ENCODE measurements around the gene FLNC. TPM values are rescaled to one million over a fixed set of nuclear protein-coding genes. Genes with fewer than 3 reads are reported as not detected.

The FLNC gene
- total and polyA plus RNA-seq, 2 of the 13 experiments (the other 11 are each of a cell fraction or from before 2014, with no cell fraction given): 0.02 TPM; not detected in 1

GRCh38 chr7:128903621-128904361, 73.6 kb downstream of the FLNC start:
- peaks cover 8% of the 10 kb centered on the region for H3K9me3 ChIP-seq (ENCODE audit: low read length)
- H2AFZ ChIP-seq (ENCODE audit: low read length): no peak overlapping the region
- H3K9ac ChIP-seq (ENCODE audit: insufficient read depth, low read depth, low read length): no peak overlapping the region
- WGBS (ENCODE audit: low lambda C conversion rate): 9% methylated on average over 4 of the region's 14 CpGs
- H3K4me3 ChIP-seq (replicated peaks in 1 of 3; ENCODE audit: insufficient read depth in 1 of 3, low read depth in 2 of 3, low read length in 3 of 3): no peak overlapping the region
- no peak overlapping the region for H3K27ac ChIP-seq (ENCODE audit: extremely low read length, insufficient read depth, low read length)
- H4K20me1 ChIP-seq (ENCODE audit: insufficient read depth, low read length): no peaks in the 10 kb centered on the region
- peaks cover 0 to 11% of the 10 kb centered on the region in 2 experiments; a peak in 2 of 5 replicates for H3K27me3 ChIP-seq (ENCODE audit: control insufficient read depth in 1 of 2, insufficient read depth in 2 of 2, low read length in 2 of 2)
- ChIA-PET CTCF (ENCODE audit: low intra/inter-chr PET ratio, low total read pairs) (interaction anchor here (1.4 to 3.1 kb wide), 2 partner anchors 44 to 187 kb away, joined by 8 to 27 read pairs; no protein-coding TSS in a partner anchor), POLR2A (no interaction called here)
- intact Hi-C loops (cut with micrococcal nuclease; ENCODE audit: unreplicated experiment) (loop anchor here (1.0 to 2.0 kb wide), 2 partner anchors 33 to 188 kb away; partner anchors contain the start of gene IRF5), in situ Hi-C loops (cut with HindIII; ENCODE audit: extremely low pct_ligation_motif_present, low pct_unique_long_range_greater_than_20kb) (no loop called here)
- H3K79me2 ChIP-seq (ENCODE audit: insufficient read depth, low read length): no peaks in the 10 kb centered on the region
- DNase-seq (ENCODE audit: low spot score) (no peak), ATAC-seq (peak; percentile 21), FAIRE-seq (no peak)
- no peaks in the 10 kb centered on the region for H3K36me3 ChIP-seq (replicated peaks in 1 of 2; ENCODE audit: control insufficient read depth in 1 of 2, insufficient read depth in 2 of 2, low read length in 2 of 2)
- no peaks in the 10 kb centered on the region for H3K4me1 ChIP-seq (ENCODE audit: insufficient read depth, low read length)
- no TSS peak for BruUV-seq (replicated peaks)
- no peak overlapping the region for H3K4me2 ChIP-seq (ENCODE audit: low read depth, low read length)
- TF ChIP-seq ZNF768 (CRISPR knock-in tag; IDR thresholded peaks at IDR 0.05): peak; percentile 1; the same call in 1 of the 2 replicates
- TF ChIP-seq, protein P1, sequence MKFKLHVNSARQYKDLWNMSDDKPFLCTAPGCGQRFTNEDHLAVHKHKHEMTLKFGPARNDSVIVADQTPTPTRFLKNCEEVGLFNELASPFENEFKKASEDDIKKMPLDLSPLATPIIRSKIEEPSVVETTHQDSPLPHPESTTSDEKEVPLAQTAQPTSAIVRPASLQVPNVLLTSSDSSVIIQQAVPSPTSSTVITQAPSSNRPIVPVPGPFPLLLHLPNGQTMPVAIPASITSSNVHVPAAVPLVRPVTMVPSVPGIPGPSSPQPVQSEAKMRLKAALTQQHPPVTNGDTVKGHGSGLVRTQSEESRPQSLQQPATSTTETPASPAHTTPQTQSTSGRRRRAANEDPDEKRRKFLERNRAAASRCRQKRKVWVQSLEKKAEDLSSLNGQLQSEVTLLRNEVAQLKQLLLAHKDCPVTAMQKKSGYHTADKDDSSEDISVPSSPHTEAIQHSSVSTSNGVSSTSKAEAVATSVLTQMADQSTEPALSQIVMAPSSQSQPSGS (CRISPR knock-in tag; IDR thresholded peaks at IDR 0.05): no peak

DNA sequence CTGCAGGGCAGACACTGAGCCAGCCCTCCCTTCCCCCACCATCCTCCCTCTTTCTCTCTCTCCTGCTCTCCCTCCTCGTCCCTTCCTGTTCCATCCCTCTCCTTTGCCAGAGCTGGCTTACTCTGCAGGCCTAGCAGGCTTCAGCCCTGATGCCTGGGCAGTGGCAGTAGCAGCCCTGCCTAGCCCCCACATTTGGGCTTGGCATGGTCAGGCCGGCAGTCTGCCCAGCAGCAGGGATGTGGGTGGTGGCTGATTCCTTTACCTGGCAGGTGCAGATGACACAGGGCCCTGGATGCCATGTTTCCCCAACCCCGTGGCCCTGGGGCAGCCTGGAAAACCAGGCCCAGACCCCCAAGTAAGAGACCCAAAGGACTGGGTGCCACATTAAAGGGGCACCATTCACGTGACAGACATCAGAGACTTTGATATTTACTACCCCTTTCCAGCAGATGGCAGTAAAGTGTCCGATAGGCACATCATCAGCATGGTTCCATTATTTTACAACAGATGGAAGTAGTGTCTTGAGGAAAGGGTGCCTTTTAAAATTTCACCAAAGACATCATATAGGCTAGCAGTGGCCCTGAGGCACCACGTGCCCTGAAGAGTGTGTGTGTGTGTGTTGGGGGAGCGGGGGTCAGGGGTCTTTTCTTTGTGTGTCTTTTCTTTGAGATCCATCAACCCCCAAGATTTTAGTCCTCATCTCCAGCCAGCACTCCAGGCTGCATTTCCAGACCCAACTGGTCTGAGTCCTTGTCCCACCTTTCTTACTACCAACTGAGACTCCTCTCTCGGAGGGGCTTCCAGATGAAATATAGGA, 74.4 kb downstream of the FLNC start:
- no TSS peak for BruUV-seq (replicated peaks)
- in situ Hi-C loops (cut with HindIII; ENCODE audit: extremely low pct_ligation_motif_present, low pct_unique_long_range_greater_than_20kb): loop anchor here (5.0 kb wide), 2 partner anchors 43 to 188 kb away; no protein-coding TSS in a partner anchor
- Histone ChIP-seq H3K9ac (ENCODE audit: insufficient read depth, low read depth, low read length) (no peak overlapping the region), H3K4me2 (ENCODE audit: low read depth, low read length) (no peak overlapping the region), H3K4me3 (replicated peaks in 1 of 3; ENCODE audit: insufficient read depth in 1 of 3, low read depth in 2 of 3, low read length in 3 of 3) (no peak overlapping the region), H3K36me3 (replicated peaks in 1 of 2; ENCODE audit: control insufficient read depth in 1 of 2, insufficient read depth in 2 of 2, low read length in 2 of 2) (no peaks in the 10 kb centered on the region), H3K27me3 (ENCODE audit: control insufficient read depth in 1 of 2, insufficient read depth in 2 of 2, low read length in 2 of 2) (peaks cover 0 to 19% of the 10 kb centered on the region in 2 experiments; a peak in 2 of 5 replicates), H2AFZ (ENCODE audit: low read length) (no peak overlapping the region), H3K27ac (ENCODE audit: extremely low read length, insufficient read depth, low read length) (no peak overlapping the region), H3K4me1 (ENCODE audit: insufficient read depth, low read length) (peaks cover 6% of the 10 kb centered on the region), H4K20me1 (ENCODE audit: insufficient read depth, low read length) (no peaks in the 10 kb centered on the region), H3K9me3 (ENCODE audit: low read length) (peaks cover 3% of the 10 kb centered on the region), H3K79me2 (ENCODE audit: insufficient read depth, low read length) (no peaks in the 10 kb centered on the region)
- peak; percentile 39 for FAIRE-seq
- intact Hi-C loops (cut with micrococcal nuclease; ENCODE audit: unreplicated experiment): loop anchor here (1.0 to 2.0 kb wide), 2 partner anchors 32 to 187 kb away; partner anchors contain the start of gene IRF5
- 15% methylated on average over 8 of the region's 8 CpGs for WGBS (ENCODE audit: low lambda C conversion rate)
- peak; percentile 64 for ATAC-seq
- DNase-seq (ENCODE audit: low spot score): peak; percentile 52
- ChIA-PET CTCF (ENCODE audit: low intra/inter-chr PET ratio, low total read pairs) (interaction anchor here (1.4 to 3.1 kb wide), 2 partner anchors 43 to 187 kb away, joined by 8 to 27 read pairs; no protein-coding TSS in a partner anchor), POLR2A (no interaction called here)
- TF ChIP-seq, protein P2, sequence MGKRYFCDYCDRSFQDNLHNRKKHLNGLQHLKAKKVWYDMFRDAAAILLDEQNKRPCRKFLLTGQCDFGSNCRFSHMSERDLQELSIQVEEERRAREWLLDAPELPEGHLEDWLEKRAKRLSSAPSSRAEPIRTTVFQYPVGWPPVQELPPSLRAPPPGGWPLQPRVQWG (CRISPR knock-in tag; IDR thresholded peaks at IDR 0.05; ENCODE audit: borderline replicate concordance, low read depth): no peak
- TF ChIP-seq STAG1 (CRISPR knock-in tag; IDR thresholded peaks at IDR 0.05): peak; percentile 76
- TF ChIP-seq ZNF7 (CRISPR knock-in tag; IDR thresholded peaks at IDR 0.05): no peak
- TF ChIP-seq ZBTB44 (CRISPR knock-in tag; IDR thresholded peaks at IDR 0.05): no peak
- TF ChIP-seq SMC3 (IDR thresholded peaks at IDR 0.05; ENCODE audit: low read length): peak; percentile 53; the same call in 1 of the 2 replicates
- TF ChIP-seq GLMP (CRISPR knock-in tag; IDR thresholded peaks at IDR 0.05; ENCODE audit: borderline replicate concordance): no peak
- peak; percentile 80 for TF ChIP-seq BHLHE40 (IDR thresholded peaks at IDR 0.05; ENCODE audit: low read length)
- TF ChIP-seq ZNF430 (CRISPR knock-in tag; IDR thresholded peaks at IDR 0.05): no peak
- TF ChIP-seq ZNF30 (CRISPR knock-in tag; IDR thresholded peaks at IDR 0.05): no peak
